OCI-LY1 (cell line): Measurements from ENCODE around the gene EFNB3.

ENCODE experiments used
- H2AFZ ChIP-seq: fragments of 200-600 bp; sonication (generic), shearing (Covaris generic); 2 replicates; pipeline ENCODE4 v1.6.0; 2014; ENCODE audit warnings: antibody characterized with exemption, mild to moderate bottlenecking, low read length
- H3F3A ChIP-seq: fragments of 200-600 bp; sonication (generic), shearing (Covaris generic); 2 replicates; pipeline ENCODE4 v1.6.0; 2014; ENCODE audit warnings: mild to moderate bottlenecking, antibody characterized with exemption, low read length, moderate library complexity; ENCODE audit not compliant: insufficient read depth
- H3K27ac ChIP-seq: fragments of 200-600 bp; sonication (generic); 2 replicates; pipeline ENCODE4 v1.5.1; 2014; ENCODE audit warnings: low read length, mixed run types, mild to moderate bottlenecking, low read depth; ENCODE audit not compliant: poor library complexity, severe bottlenecking
- H3K27me3 ChIP-seq: fragments of 200-600 bp; sonication (generic); 2 replicates; pipeline ENCODE4 v1.6.0; 2014; ENCODE audit warnings: antibody characterized with exemption, mild to moderate bottlenecking, low read length, moderate library complexity; ENCODE audit not compliant: insufficient read depth
- H3K36me3 ChIP-seq: fragments of 200-600 bp; sonication (generic); 2 replicates; pipeline ENCODE4 v1.6.1; 2014; ENCODE audit warnings: mild to moderate bottlenecking, antibody characterized with exemption, low read length, moderate library complexity, mixed read lengths; ENCODE audit not compliant: insufficient read depth
- H3K4me1 ChIP-seq: fragments of 200-600 bp; sonication (generic); 2 replicates; pipeline ENCODE4 v1.5.1; 2014; ENCODE audit warnings: mild to moderate bottlenecking, low read length, moderate library complexity; ENCODE audit not compliant: insufficient read depth, severe bottlenecking
- H3K4me2 ChIP-seq: fragments of 200-600 bp; sonication (generic), shearing (Covaris generic); 2 replicates; pipeline ENCODE4 v1.6.1; 2014; ENCODE audit warnings: low read length
- H3K4me3 ChIP-seq: fragments of 200-600 bp; sonication (generic); 2 replicates; pipeline ENCODE4 v1.5.1; 2014; ENCODE audit warnings: low read length, low read depth, mild to moderate bottlenecking, mixed read lengths; ENCODE audit not compliant: poor library complexity, severe bottlenecking
- H3K79me2 ChIP-seq: fragments of 200-600 bp; shearing (Covaris generic); 2 replicates; pipeline ENCODE4 v1.6.1; 2016; ENCODE audit warnings: mixed run types, low read length, mixed read lengths; ENCODE audit not compliant: insufficient read depth
- H3K9ac ChIP-seq: fragments of 200-600 bp; sonication (generic), shearing (Covaris generic); 2 replicates; pipeline ENCODE4 v1.6.1; 2014; ENCODE audit warnings: mild to moderate bottlenecking, low read length, mixed read lengths
- H3K9me2 ChIP-seq: fragments of 200-600 bp; sonication (generic), shearing (Covaris generic); 2 replicates; pipeline ENCODE4 v1.6.1; 2014; ENCODE audit warnings: low read depth, mild to moderate bottlenecking, low read length, mixed read lengths
- H3K9me3 ChIP-seq: fragments of 200-600 bp; shearing (Covaris generic); 2 replicates; pipeline ENCODE4 v1.6.1; 2014; ENCODE audit warnings: low read length, mixed read lengths
- H4K20me1 ChIP-seq: fragments of 200-600 bp; sonication (generic), shearing (Covaris generic); 2 replicates; pipeline ENCODE4 v1.6.0; 2016; ENCODE audit warnings: mild to moderate bottlenecking, low read length; ENCODE audit not compliant: insufficient read depth
- CTCF ChIP-seq: fragments of 200-600 bp; sonication (generic), shearing (Covaris generic); IDR thresholded peaks from 2 replicates; pipeline ENCODE4 v1.5.1; 2017; ENCODE audit warnings: mild to moderate bottlenecking, antibody characterized with exemption, low read length, moderate library complexity, mixed read lengths
- EZH2 ChIP-seq: fragments of 200-600 bp; sonication (generic), shearing (Covaris generic); IDR thresholded peaks from 2 replicates; pipeline ENCODE4 v1.8.0; 2017; ENCODE audit warnings: borderline replicate concordance, mixed run types, mild to moderate bottlenecking, antibody characterized with exemption, low read length, moderate library complexity, mixed read lengths

EFNB3 gene

GRCh38 chr17:7740481-7741001 is 35.5 kb downstream of the EFNB3 start:
- Histone ChIP-seq H4K20me1 (no peaks in the 10 kb centered on the region), H2AFZ (no peak overlapping the region), H3K9me3 (no peaks in the 10 kb centered on the region), H3K79me2 (no peaks in the 10 kb centered on the region), H3K4me2 (no peak overlapping the region), H3F3A (no peaks in the 10 kb centered on the region), H3K4me3 (no peak overlapping the region), H3K9me2 (no peaks in the 10 kb centered on the region), H3K4me1 (peaks cover 8% of the 10 kb centered on the region), H3K36me3 (no peaks in the 10 kb centered on the region), H3K27ac (no peak overlapping the region), H3K9ac (no peak overlapping the region), H3K27me3 (0 out of 2 replicates have a peak, but pooled peaks cover 4% of the 10 kb centered on the region)
- no peak for TF ChIP-seq CTCF
- TF ChIP-seq EZH2 = no peak

DNA sequence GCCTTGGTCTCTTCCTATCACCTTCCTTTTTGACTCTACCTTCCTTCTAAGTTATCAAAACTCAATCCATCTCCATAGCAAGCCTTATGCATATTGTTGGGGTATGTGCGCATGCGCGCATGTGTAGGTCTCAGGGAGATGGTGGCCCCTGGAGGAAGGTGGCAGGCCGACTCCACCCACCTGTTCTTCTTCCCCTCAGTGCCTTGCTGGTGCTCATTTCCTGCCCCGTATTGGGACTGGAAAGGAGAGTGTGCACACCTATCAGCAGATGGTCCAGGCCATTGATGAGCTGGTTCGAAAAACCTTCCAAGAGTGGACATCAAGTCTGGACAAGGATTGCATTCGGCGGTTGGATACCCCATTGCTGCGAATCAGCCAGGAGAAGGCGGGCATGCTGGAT is 37.7 kb downstream of the EFNB3 start:
- H3K79me2 ChIP-seq = no peaks in the 10 kb centered on the region
- H3K4me1 ChIP-seq = peaks cover 8% of the 10 kb centered on the region
- H3K9me2 ChIP-seq = no peaks in the 10 kb centered on the region
- H2AFZ ChIP-seq = peak overlapping the region; percentile 28; the same call in 1 of the 2 replicates
- no peaks in the 10 kb centered on the region for H3K9me3 ChIP-seq
- no peaks in the 10 kb centered on the region for H4K20me1 ChIP-seq
- peak overlapping the region; percentile 32; the same call in 1 of the 2 replicates for H3K9ac ChIP-seq
- TF ChIP-seq EZH2 (no peak), CTCF (no peak)
- peak overlapping the region; percentile 49 for H3K4me3 ChIP-seq
- no peak overlapping the region for H3K27ac ChIP-seq
- H3K4me2 ChIP-seq = peak overlapping the region; percentile 57
- H3F3A ChIP-seq = no peaks in the 10 kb centered on the region
- no peaks in the 10 kb centered on the region for H3K36me3 ChIP-seq
- H3K27me3 ChIP-seq = no peaks in the 10 kb centered on the region

- TF ChIP-seq EZH2 (no peak), CTCF (no peak)
- H3K4me3 ChIP-seq = no peak overlapping the region
These were observed 39.4 kb downstream of the EFNB3 start for GRCh38 chr17:7744416-7744815.

More at GRCh38 chr17:7744416-7744815, 39.4 kb downstream of the EFNB3 start:
- no peaks in the 10 kb centered on the region for H3F3A ChIP-seq
- H3K9ac ChIP-seq = no peak overlapping the region
- H3K79me2 ChIP-seq = no peaks in the 10 kb centered on the region
- H3K27ac ChIP-seq = no peak overlapping the region
- H3K27me3 ChIP-seq = no peaks in the 10 kb centered on the region
- no peak overlapping the region for H3K4me2 ChIP-seq
- H3K36me3 ChIP-seq = no peaks in the 10 kb centered on the region
- H4K20me1 ChIP-seq = no peaks in the 10 kb centered on the region
- H3K9me3 ChIP-seq = no peaks in the 10 kb centered on the region
- no peak overlapping the region for H2AFZ ChIP-seq
- peaks cover 8% of the 10 kb centered on the region for H3K4me1 ChIP-seq
- no peaks in the 10 kb centered on the region for H3K9me2 ChIP-seq
